Hematopoietic multipotent progenitor cell treated with erythropoietin and hydrocortisone succinate and interleukin-3 and kit ligand, for 4 days (in vitro differentiated cells): Measurements from ENCODE around the gene MTHFSD.

Experiments
- DNase-seq: peaks from one replicate; pipeline ENCODE4 v3.0.0-alpha.2; 2015

Gene MTHFSD

DNA sequence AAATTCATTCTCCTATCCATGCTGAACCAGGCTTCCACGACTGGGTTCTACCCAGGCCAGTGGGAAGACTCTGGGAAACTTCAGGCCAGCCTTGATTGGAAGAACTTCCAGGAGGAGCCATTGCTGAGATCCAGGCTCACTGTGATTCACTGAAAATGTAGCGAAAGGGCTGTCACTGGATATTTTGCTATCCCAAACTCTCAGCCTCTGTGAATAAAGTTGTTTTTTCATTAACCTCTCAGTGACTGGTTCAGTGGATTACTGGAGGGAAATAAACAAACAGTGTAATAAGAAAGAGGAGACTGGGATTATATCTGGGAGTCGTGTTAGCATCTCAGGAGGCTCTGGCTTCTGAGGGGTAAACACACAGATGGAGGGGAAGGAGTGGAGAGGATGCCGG is 26.4 kb upstream of the MTHFSD start:
- no peak for DNase-seq

- no peak for DNase-seq
Observed at GRCh38 chr16:86580791-86581170, 25.7 kb upstream of the MTHFSD start.

GRCh38 chr16:86580063-86580790 is 25.2 kb upstream of the MTHFSD start:
- no peak for DNase-seq

- no peak for DNase-seq
Observed at GRCh38 chr16:86579268-86580062, 24.4 kb upstream of the MTHFSD start.

GRCh38 chr16:86578611-86579267 is 23.7 kb upstream of the MTHFSD start:
- DNase-seq, result no peak

DNA sequence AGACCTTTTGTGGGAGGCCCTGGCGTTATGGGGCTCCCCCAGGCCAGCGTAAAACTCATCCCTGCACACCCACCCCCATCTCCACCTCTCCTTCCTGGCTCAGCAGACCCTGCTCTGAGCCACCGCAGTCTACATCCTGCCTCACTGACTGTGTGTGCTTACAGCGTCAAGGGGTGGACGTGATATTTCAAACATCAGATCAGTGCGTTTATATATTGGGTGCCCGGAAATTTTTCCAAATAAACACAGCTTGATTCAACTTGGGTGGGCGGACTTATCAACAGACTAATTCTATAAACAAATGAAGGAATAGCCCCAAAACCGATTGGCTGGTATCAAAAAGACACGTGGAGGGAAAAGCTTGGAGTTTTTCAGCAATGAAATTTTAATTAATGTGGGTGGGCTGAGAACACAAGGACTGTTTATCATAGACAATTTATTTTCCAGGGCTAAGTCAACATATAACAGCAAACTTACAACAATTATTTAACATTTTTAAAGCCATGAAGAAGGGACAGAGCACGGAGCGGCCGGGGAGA is 23.1 kb upstream of the MTHFSD start, which contains the start of gene FOXL1:
Gene FOXL1, plus strand, starts transcription at position 489 of the 539 bp plus-strand sequence. CDS start 175 bp downstream, outside the sequence.
- DNase-seq, result no peak

DNA sequence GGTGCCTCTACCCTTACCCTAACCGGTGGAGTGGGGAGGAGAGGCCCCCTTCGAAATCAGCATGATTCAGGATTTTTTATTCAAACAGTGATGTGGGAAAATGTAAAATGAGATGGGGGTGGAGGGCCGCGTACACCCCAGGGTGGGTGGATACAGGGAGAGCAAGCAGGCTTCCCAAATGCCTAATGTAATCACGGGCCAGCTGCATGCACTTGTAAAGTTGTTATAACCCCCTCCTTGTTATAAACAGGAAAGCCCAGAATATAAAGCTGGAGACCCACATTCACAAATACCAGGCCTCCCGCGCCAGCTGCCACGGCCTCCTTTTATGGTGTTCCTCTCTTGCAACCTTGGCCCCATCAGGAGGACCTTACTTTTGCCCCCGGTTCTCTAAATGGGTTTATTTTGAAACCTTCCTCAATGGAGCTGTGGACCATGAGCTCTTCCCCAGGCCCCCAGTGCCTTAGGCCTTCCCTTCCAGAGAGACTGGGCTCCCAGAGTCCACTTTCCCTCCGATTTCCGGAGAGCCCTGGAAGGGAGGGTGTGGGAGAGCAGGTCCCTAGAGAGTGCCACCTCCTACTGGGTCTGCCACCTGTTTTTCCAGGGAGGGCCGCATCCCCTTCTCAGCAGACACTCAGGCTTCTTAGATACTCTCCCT is 22.4 kb upstream of the MTHFSD start:
- no peak for DNase-seq

- no peak for DNase-seq
Observed at GRCh38 chr16:86576591-86577313, 21.7 kb upstream of the MTHFSD start.

GRCh38 chr16:86575754-86576557 is 20.9 kb upstream of the MTHFSD start:
- DNase-seq, result peak; percentile 70

DNA sequence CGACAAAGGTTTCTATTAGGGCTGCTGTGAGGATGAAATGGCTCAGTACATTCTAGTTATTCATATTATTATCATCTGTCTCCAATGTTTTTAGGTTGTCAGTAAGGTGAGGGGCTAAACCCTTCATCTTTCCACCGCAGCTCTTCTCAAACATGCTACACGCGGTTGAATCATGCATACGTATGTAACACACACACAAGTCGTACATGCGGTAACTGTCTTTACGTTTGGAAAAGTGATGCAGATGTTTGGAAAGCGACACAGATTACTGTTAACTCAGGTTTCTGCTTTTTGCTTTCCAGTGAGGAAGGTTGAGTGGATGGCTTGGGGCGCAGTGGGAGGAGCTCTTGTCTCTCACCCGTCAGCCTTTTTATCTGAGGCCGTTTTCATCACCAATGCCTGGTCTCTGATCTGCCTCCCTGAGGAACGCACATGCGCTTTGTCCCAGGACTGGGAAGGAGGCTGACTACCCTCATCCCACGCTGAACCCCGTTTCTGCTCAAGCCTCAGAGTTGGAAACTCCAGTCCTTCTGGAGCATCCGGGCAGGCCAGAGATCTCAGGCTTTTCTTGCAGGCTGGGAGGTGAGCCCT is 20.2 kb upstream of the MTHFSD start:
- no peak for DNase-seq

- DNase-seq, result no peak
Observed at GRCh38 chr16:86574646-86575045, 19.6 kb upstream of the MTHFSD start.

- DNase-seq, result no peak
Observed at GRCh38 chr16:86573646-86574508, 18.8 kb upstream of the MTHFSD start.

GRCh38 chr16:86573215-86573614 is 18.2 kb upstream of the MTHFSD start:
- DNase-seq, result no peak

DNA sequence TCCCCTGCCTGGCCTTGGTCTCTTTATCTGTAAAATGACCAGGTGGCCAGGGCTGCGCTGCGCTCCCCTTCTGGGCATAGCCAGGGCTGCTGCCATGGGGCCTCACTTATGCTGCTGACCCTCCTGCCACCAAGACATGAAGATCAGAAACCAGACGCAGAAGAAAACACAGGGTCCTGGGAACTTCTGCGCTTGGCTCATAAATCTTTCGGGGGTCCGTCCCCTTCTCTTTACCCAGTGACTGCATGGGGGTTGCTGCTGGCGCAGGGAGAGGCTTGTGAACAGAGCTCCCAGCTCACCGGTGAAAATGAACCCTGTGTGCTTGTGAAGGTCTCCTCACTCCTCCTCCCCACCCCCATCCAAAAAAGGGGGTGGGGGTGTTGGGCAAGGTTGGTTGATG is 17.6 kb upstream of the MTHFSD start:
- DNase-seq, result no peak

DNA sequence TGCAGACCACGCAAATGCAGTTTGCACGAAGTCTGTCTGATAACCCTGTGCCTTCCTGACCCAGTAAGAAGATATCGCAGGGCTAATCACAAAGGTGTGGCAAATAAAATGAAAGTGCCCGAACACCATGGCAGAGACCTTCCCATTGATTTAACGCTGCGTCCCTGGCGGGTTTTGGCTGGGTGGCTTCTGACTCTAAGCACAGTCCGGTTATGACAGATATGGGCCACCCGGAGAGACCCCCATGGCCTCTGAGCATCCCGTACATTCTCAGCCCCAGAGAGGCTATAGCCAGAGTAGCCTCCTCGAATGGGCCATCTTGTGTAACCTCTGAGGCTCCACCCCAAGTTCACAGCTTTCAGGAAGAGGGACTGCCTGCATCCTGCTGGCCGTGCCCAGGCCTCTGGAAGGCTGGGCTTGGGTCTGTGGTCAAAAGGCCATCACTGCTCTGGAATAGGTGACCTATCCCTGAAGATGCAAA is 17.0 kb upstream of the MTHFSD start:
- no peak for DNase-seq

DNA sequence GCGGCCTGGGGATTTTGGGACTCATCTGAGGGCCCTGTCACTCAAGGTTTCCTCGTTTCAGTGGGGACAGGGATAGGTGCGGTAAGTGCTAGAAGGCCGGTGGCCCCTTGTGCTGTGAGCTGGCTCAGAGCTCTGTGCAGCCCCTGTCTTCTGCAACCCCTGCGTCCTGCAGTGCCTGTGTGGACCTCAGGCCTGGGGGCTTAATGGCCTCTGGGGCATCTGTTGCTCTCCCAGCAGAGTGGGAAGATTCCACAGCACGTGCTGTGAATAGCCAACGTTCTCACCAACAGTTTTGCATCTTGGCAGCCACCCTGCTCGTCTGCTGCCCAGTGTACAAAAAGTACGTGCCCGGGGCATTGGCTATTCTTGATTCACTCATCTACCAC is 16.5 kb upstream of the MTHFSD start:
- DNase-seq, result no peak

DNA sequence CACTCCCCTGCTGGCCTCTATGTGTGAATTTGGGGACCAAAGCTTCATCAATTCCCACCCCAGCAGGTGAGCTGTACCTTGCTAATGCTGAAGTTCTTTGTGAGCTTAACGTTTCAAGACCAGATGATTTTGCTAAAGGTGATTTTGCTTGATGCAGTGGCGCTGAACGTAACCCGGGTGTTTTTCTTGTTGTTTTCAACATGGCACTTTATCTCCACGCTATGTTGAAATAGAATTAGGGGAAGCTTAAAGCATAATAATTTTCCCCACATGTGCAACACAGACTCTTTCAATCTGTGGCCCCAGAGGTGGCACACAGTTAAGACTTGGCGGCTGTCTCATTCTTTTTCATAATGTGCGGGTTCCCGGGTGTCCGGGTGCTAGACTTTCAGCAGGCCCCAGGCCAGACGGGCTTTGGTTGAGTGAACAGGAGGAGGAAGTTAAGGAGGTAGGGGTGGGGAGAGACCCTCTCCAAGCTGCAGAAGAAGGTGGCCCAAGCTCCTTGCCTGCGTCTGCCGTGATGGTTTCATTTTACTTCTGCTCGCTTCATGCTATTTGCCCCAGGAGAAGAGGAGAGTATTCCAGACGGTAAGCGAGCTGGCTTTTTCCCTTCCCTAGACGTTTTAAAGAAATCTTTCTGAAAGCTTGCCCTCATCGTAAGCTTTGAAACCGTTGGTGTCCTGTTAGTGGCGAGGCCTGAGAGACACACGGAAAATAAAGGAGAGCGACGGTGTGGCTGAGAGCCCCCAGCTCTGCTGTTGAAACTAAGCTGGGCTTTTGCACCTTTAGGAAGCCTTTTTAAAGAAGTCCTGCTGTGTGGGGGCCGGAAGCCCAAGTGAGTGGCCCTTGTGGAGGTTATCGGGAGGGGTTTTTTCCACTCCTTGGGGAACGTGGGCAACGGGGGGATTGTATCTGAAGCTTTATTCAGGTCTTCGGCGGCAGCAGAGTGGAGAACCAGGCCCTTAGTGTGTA is 15.8 kb upstream of the MTHFSD start:
- no peak for DNase-seq

DNA sequence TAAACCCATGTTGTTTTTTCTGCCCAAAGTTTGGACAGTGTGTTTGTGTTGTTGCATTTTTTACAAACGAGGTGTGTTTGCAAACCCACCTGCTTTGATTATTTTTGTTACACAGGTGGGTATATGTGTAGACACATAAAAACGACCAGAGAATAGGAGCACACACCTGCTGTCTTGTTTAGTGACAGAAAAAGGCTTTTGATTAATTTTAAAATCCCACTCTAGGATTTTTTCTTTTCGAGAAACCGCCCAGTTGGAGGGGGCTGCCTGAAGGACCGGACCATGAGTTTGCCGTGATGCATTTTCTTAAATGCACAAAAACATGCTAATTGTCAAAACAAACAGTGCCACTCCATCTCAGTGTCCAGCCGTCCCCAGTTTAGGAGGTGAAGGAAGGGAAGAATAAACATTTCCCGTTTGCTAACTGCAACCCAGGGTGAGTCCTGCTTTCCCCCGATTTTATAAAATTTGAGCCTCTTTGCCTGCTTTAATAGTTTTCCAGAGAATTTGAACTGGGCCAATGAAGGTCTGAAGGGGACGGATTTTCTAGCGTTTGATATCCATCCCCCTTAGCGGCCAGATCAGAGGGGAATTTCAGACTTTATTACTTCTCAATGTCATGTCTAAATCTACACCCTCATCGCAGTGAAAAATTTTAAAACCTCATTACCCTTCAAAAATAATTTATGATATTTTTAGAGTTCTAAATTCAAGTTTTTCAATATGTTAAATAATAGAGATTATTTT is 14.8 kb upstream of the MTHFSD start:
- DNase-seq, result no peak
